Measurements from ENCODE around the gene TFPT.

Gene TFPT

DNA sequence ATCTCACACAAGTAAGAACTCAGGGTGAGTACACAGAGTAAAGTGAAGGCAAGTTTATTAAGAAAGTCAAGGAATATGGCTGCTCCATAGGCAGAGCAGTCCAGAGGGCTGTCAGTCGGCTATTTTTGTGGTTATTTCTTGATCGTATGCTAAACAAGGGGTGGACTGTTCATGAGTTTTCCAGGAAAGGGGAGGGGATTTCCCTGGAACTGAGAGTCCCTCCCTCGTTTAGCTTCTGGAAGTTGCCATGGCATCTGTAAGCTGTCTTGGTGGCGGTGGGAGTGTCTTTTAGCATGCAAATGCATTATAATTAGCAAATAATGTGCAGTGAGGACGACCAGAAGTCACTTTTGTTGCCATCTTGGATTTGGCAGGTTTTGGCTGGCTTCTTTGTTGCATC is 46.0 kb downstream of the TFPT start:
- FAIRE-seq: no peak

DNA sequence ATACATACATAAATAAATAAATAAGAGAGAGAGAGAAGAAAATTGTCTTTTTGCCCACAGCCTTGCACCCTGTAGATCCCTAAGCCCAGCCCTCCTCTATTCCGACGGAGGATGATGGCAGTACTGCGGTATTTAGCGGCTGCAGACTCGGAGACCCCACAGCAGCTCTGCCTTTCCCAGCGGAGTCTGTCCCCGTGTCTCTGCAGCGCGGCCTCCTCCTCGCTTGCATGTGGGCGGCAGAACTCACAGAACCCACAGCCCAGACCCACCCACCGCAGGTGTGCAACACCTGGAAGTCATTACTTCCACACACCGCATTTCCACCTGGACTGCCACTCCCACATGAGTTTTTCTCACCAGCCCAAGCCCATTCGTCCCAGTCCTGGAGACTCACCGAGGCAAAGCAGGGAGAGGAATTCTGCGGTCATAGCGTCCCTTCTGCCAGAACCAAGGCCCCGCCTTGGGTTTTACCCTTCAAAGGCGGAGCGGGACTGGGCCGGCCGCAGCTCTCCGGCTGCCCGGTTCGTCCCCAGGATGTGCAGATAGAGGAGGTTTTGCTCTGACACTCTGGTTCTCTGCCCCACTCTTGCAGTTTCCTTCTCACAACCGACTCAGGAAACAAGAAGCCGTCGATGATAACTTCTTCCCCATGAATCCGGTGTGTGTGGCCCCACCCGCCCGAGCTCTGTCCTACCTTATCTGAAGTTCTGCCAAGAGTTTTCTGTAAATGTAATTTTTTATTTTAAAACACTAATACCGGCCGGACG is 51.9 kb downstream of the TFPT start, which contains the start of gene VSTM1:
VSTM1 (minus strand) TSS at position 548 of the 767 bp plus-strand sequence; CDS start at position 428, 120 bp downstream.
- FAIRE-seq: no peak

DNA sequence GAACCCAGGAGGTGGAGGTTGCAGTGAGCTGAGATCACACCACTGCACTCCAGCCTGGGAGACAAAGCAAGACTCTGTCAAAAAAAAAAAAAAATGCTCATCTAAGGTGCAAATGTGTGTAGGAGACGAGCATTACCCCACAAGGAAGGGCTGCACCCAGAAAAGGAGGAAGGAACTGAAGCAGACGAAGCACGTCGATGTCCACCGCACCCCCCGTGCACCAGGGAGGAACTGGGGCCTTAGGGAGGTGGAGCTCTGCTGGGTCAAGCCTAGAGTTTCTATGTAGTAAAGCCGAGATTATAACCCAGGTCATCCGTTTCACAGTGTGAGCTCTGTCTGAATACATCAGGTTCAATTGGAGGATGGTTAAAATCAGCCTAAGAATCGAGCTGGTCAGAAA is 52.8 kb downstream of the TFPT start:
- no peak for FAIRE-seq
